CD14-positive monocyte (primary cell): Measurements from ENCODE around the gene CISTR. TPM values are rescaled to one million over a fixed set of nuclear protein-coding genes. Genes with fewer than 3 reads are reported as not detected.
A peak's percentile ranks its signal among the peaks of the same experiment; 100 is the strongest.

Experiments used
- DNase-seq, 3 donors: peaks; one replicate each; pipeline ENCODE4 v3.0.0-alpha.2; 2011 to 2022
- H2AFZ ChIP-seq: 2 replicates; pipeline ENCODE4 v1.6.0; 2012; ENCODE audit warnings: mild to moderate bottlenecking, low read depth, low read length, inconsistent platforms; ENCODE audit not compliant: insufficient read depth, poor library complexity, severe bottlenecking
- H3K27ac ChIP-seq, 2 donors: 1 replicate in 1 of 2; 2 replicates in 1 of 2; pipeline ENCODE4 v1.5.1; 2012 to 2013; ENCODE audit warnings: low read length in 2 of 2, control low read depth in 1 of 2, inconsistent platforms in 1 of 2, low read depth in 1 of 2, mild to moderate bottlenecking in 1 of 2
- H3K27me3 ChIP-seq, 2 donors: one replicate each; pipeline versions ENCODE4 v1.6.0 to v1.6.1; 2011 to 2013; ENCODE audit warnings: low read length in 2 of 2; ENCODE audit not compliant: control insufficient read depth in 2 of 2, insufficient read depth in 2 of 2
- H3K36me3 ChIP-seq, 2 donors: replicated peaks in 1 of 2; 1 replicate in 1 of 2; 2 replicates in 1 of 2; pipeline versions ENCODE4 v1.5.1 to v1.6.1; 2012 to 2013; ENCODE audit warnings: low read length in 2 of 2, control low read depth in 1 of 2, inconsistent platforms in 1 of 2, mild to moderate bottlenecking in 1 of 2; ENCODE audit not compliant: insufficient read depth in 2 of 2, control insufficient read depth in 1 of 2
- H3K4me1 ChIP-seq, 2 donors: 1 replicate in 1 of 2; 2 replicates in 1 of 2; pipeline versions ENCODE4 v1.5.1 to v1.6.1; 2012 to 2013; ENCODE audit warnings: low read length in 2 of 2, control low read depth in 1 of 2, inconsistent platforms in 1 of 2, mild to moderate bottlenecking in 1 of 2, moderate library complexity in 1 of 2; ENCODE audit not compliant: insufficient read depth in 2 of 2, control insufficient read depth in 1 of 2
- H3K4me2 ChIP-seq: replicated peaks from 2 replicates; pipeline ENCODE3; 2012; ENCODE audit warnings: low read length, moderate library complexity, mild to moderate bottlenecking; ENCODE audit not compliant: poor library complexity, severe bottlenecking; ENCODE audit errors: extremely low read depth
- H3K4me3 ChIP-seq, 3 experiments: fragments of 200-600 bp in 1 of 3; sonication (generic) in 1 of 3; replicated peaks in 1 of 3; 1 replicate in 2 of 3; 2 replicates in 1 of 3; pipeline ENCODE4 v1.5.1; 2011 to 2013; ENCODE audit warnings: low read length in 3 of 3, mild to moderate bottlenecking in 3 of 3, control low read depth in 2 of 3, low read depth in 2 of 3, inconsistent platforms in 1 of 3, moderate library complexity in 1 of 3
- H3K79me2 ChIP-seq: 2 replicates; pipeline ENCODE4 v1.6.0; 2012; ENCODE audit warnings: mild to moderate bottlenecking, control low read depth, inconsistent platforms, low read length, moderate library complexity; ENCODE audit not compliant: insufficient read depth
- H3K9ac ChIP-seq: 2 replicates; pipeline ENCODE4 v1.6.0; 2017; ENCODE audit warnings: low read length, mild to moderate bottlenecking; ENCODE audit not compliant: insufficient read depth, poor library complexity, severe bottlenecking
- H3K9me3 ChIP-seq, 2 donors: replicated peaks in 1 of 2; 1 replicate in 1 of 2; 2 replicates in 1 of 2; pipeline versions ENCODE4 v1.5.1 to v1.6.1; 2012 to 2013; ENCODE audit warnings: low read length in 2 of 2, control low read depth in 1 of 2; ENCODE audit not compliant: control insufficient read depth in 1 of 2, insufficient read depth in 1 of 2
- H4K20me1 ChIP-seq: 2 replicates; pipeline ENCODE4 v1.6.0; 2012; ENCODE audit warnings: mild to moderate bottlenecking, low read length, control low read depth, moderate library complexity; ENCODE audit not compliant: insufficient read depth
- H3K27ac Mint-ChIP-seq, 7 donors: one replicate each; pipeline ENCODE4 v1.8.0; 2020; ENCODE audit warnings: mild to moderate bottlenecking in 7 of 7, mixed read lengths in 7 of 7, moderate library complexity in 6 of 7, inconsistent platforms in 2 of 7
- H3K27me3 Mint-ChIP-seq, 3 donors: one replicate each; pipeline ENCODE4 v1.8.0; 2021 to 2022; ENCODE audit warnings: low read depth in 3 of 3, mild to moderate bottlenecking in 3 of 3, mixed read lengths in 3 of 3, moderate library complexity in 3 of 3, inconsistent platforms in 1 of 3
- H3K36me3 Mint-ChIP-seq, 2 donors: one replicate each; pipeline ENCODE4 v1.8.0; 2020; ENCODE audit warnings: mixed read lengths in 2 of 2, inconsistent platforms in 1 of 2, mild to moderate bottlenecking in 1 of 2
- H3K4me1 Mint-ChIP-seq: one replicate; pipeline ENCODE4 v1.8.0; 2020; ENCODE audit warnings: mild to moderate bottlenecking, mixed read lengths
- H3K4me3 Mint-ChIP-seq, 2 donors: one replicate each; pipeline ENCODE4 v1.8.0; 2020; ENCODE audit warnings: mild to moderate bottlenecking in 2 of 2, mixed read lengths in 2 of 2, moderate library complexity in 1 of 2
- H3K9me3 Mint-ChIP-seq, 7 donors: one replicate each; pipeline ENCODE4 v1.8.0; 2020 to 2022; ENCODE audit warnings: mixed read lengths in 7 of 7, mild to moderate bottlenecking in 6 of 7, moderate library complexity in 6 of 7, inconsistent platforms in 2 of 7
- CTCF ChIP-seq: fragments of 200-600 bp; IDR thresholded peaks from one replicate; pipeline ENCODE4 v1.8.0; 2022; ENCODE audit warnings: antibody characterized with exemption, mild to moderate bottlenecking
- WGBS: methylation state at CpG from one replicate; pipeline ENCODE4 v1.1.5; 2013; ENCODE audit warnings: missing lambda C conversion rate; ENCODE audit not compliant: insufficient coverage; 5-methylcytosine and 5-hydroxymethylcytosine counted together
- intact Hi-C, 2 donors: fragments of 100-400 bp; cut with micrococcal nuclease; formaldehyde crosslinking; loops; one replicate each; pipeline versions ENCODE4 v1.15.0 to v1.15.1; 2023
- polyA plus RNA-seq, 3 donors: library from polyadenylated mRNA; depleted of rRNA in 1 of 3; unstranded in 2 of 3; stranded (reverse) in 1 of 3; fragments of 300-500 nt in 2 of 3; fragments of >200 nt in 1 of 3; fragmentation: Illumina TruSeq in 2 of 3; gene quantifications; 1 replicate in 2 of 3; 2 replicates in 1 of 3; pipeline ENCODE4 v1.2.3, GENCODE V29; 2012 to 2021

Gene CISTR
- polyA plus RNA-seq, 3 donors: not detected

GRCh38 chr12:53746592-53747092 is 5.1 kb downstream of the CISTR start:
- peaks cover 0 to 15% of the 10 kb centered on the region in 2 donors for H3K9me3 ChIP-seq
- peaks cover 53 to 91% of the 10 kb centered on the region in 2 donors for H3K27me3 ChIP-seq
- no peaks in the 10 kb centered on the region for H4K20me1 ChIP-seq
- H3K36me3 Mint-ChIP-seq: peaks cover 0 to 2% of the 10 kb centered on the region in 2 donors
- H3K36me3 ChIP-seq: no peaks in the 10 kb centered on the region
- peak overlapping the region; percentile 17 to 81 for H3K4me3 Mint-ChIP-seq
- peak overlapping the region; percentile 35 for H3K4me2 ChIP-seq
- H3K27me3 Mint-ChIP-seq: peaks cover 0 to 39% (median 34%) of the 10 kb centered on the region in 3 donors
- H3K79me2 ChIP-seq: no peaks in the 10 kb centered on the region
- peak overlapping the region; percentile 46 for H2AFZ ChIP-seq
- 0% methylated on average over 13 of the region's 20 CpGs for WGBS
- no peak overlapping the region for H3K9ac ChIP-seq
- no peak overlapping the region for H3K4me3 ChIP-seq
- H3K4me1 ChIP-seq: peaks cover 9 to 21% of the 10 kb centered on the region in 2 donors
- peaks cover 0 to 5% (median 2%) of the 10 kb centered on the region in 7 donors for H3K9me3 Mint-ChIP-seq
- intact Hi-C loops: loop anchor here in 1 of 2 donors (1.0 kb wide), 1 partner anchor 46 kb away; no protein-coding TSS in a partner anchor
- H3K27ac ChIP-seq: no peak overlapping the region
- peak overlapping the region in 1 of 7 donors; percentile 35 for H3K27ac Mint-ChIP-seq
- peak; percentile 100 for TF ChIP-seq CTCF
- DNase-seq: peak; percentile 83 to 86 (median 85)
- peaks cover 15% of the 10 kb centered on the region for H3K4me1 Mint-ChIP-seq

GRCh38 chr12:53744751-53745150 is 7.0 kb downstream of the CISTR start:
- peaks cover 49 to 86% of the 10 kb centered on the region in 2 donors for H3K27me3 ChIP-seq
- peaks cover 0 to 10% of the 10 kb centered on the region in 2 donors for H3K4me1 ChIP-seq
- 75% methylated on average over 1 of the region's 6 CpGs for WGBS
- intact Hi-C loops: no loop called here
- H3K27ac ChIP-seq: no peak overlapping the region
- H3K27ac Mint-ChIP-seq: no peak overlapping the region
- DNase-seq: no peak
- H4K20me1 ChIP-seq: no peaks in the 10 kb centered on the region
- H3K27me3 Mint-ChIP-seq: peaks cover 0 to 39% (median 34%) of the 10 kb centered on the region in 3 donors
- H3K4me3 ChIP-seq: no peak overlapping the region
- H3K9me3 ChIP-seq: peaks cover 0 to 16% of the 10 kb centered on the region in 2 donors
- H3K36me3 Mint-ChIP-seq: peaks cover 0 to 2% of the 10 kb centered on the region in 2 donors
- no peak overlapping the region for H3K9ac ChIP-seq
- H3K79me2 ChIP-seq: no peaks in the 10 kb centered on the region
- no peak overlapping the region for H3K4me2 ChIP-seq
- peak overlapping the region in 1 of 2 donors; percentile 2 for H3K4me3 Mint-ChIP-seq
- no peak overlapping the region for H2AFZ ChIP-seq
- peaks cover 15% of the 10 kb centered on the region for H3K4me1 Mint-ChIP-seq
- H3K9me3 Mint-ChIP-seq: peaks cover 0 to 4% (median 2%) of the 10 kb centered on the region in 7 donors
- TF ChIP-seq CTCF: no peak
- no peaks in the 10 kb centered on the region for H3K36me3 ChIP-seq
